GM12892 (cell line): ENCODE data around the gene PPP2R1B.

Source experiments
- DNase-seq: peaks from one replicate; pipeline ENCODE4 v3.0.0; 2011; ENCODE audit not compliant: insufficient read length
- FAIRE-seq: peaks from 2 replicates; lab custom pipeline; 2011; peaks lifted over from hg19 to GRCh38; lab: Jason Lieb, UNC
- POLR2A ChIP-seq: IDR thresholded peaks from 2 replicates; pipeline ENCODE4 v1.6.1; 2011; ENCODE audit warnings: low read depth, low read length, control low read depth
- POLR2AphosphoS5 ChIP-seq: IDR thresholded peaks from 2 replicates; pipeline ENCODE4 v1.6.1; 2011; ENCODE audit warnings: low read depth, low read length, control low read depth
- TAF1 ChIP-seq: IDR thresholded peaks from 2 replicates; pipeline ENCODE4 v1.6.1; 2011; ENCODE audit warnings: low read depth, mild to moderate bottlenecking, control low read depth, low read length, borderline replicate concordance

Gene PPP2R1B

GRCh38 chr11:111737444-111738210 lies 28.6 kb downstream of the PPP2R1B start:
- TF ChIP-seq TAF1 (no peak), POLR2AphosphoS5 (peak; percentile 50; the same call in 1 of the 2 replicates), POLR2A (no peak)
- DNase-seq: no peak
- FAIRE-seq: no peak

- DNase-seq (no peak), FAIRE-seq (no peak)
- TF ChIP-seq POLR2AphosphoS5 (no peak; the same call in 1 of the 2 replicates), POLR2A (no peak; the same call in 1 of the 2 replicates), TAF1 (no peak)
Observed at GRCh38 chr11:111736621-111737443, 29.4 kb downstream of the PPP2R1B start.

- no peak for FAIRE-seq
- DNase-seq: no peak
- no peak for TF ChIP-seq TAF1
- TF ChIP-seq POLR2A: no peak; the same call in 1 of the 2 replicates
- TF ChIP-seq POLR2AphosphoS5: 0 out of 2 replicates have a peak, but pooled peaks have one; percentile 9
Observed at GRCh38 chr11:111736181-111736590, 30.0 kb downstream of the PPP2R1B start.

- FAIRE-seq (no peak), DNase-seq (no peak)
Observed at GRCh38 chr11:111735262-111736116, 30.7 kb downstream of the PPP2R1B start.

GRCh38 chr11:111734954-111735261 lies 31.3 kb downstream of the PPP2R1B start:
- DNase-seq: no peak
- no peak for TF ChIP-seq TAF1
- TF ChIP-seq POLR2AphosphoS5: no peak
- no peak for TF ChIP-seq POLR2A
- no peak for FAIRE-seq

More at GRCh38 chr11:111735262-111736116, 30.7 kb downstream of the PPP2R1B start:
- TF ChIP-seq POLR2A (no peak), POLR2AphosphoS5 (no peak), TAF1 (no peak)

- DNase-seq (no peak), FAIRE-seq (no peak)
- no peak for TF ChIP-seq POLR2A
- TF ChIP-seq POLR2AphosphoS5: no peak
- TF ChIP-seq TAF1: no peak
Observed at GRCh38 chr11:111734101-111734953, 31.9 kb downstream of the PPP2R1B start.

GRCh38 chr11:111733611-111734088 lies 32.5 kb downstream of the PPP2R1B start:
- FAIRE-seq (no peak), DNase-seq (no peak)
- TF ChIP-seq POLR2A (no peak), POLR2AphosphoS5 (no peak), TAF1 (no peak)

GRCh38 chr11:111733016-111733415 lies 33.2 kb downstream of the PPP2R1B start:
- FAIRE-seq: no peak
- TF ChIP-seq TAF1 (no peak), POLR2AphosphoS5 (no peak), POLR2A (no peak)
- no peak for DNase-seq

GRCh38 chr11:111731821-111732220 lies 34.4 kb downstream of the PPP2R1B start:
- no peak for FAIRE-seq
- TF ChIP-seq TAF1 (no peak), POLR2AphosphoS5 (no peak), POLR2A (no peak)

GRCh38 chr11:111730871-111731591 lies 35.2 kb downstream of the PPP2R1B start:
- no peak for TF ChIP-seq POLR2AphosphoS5
- no peak for TF ChIP-seq POLR2A
- no peak for TF ChIP-seq TAF1
- DNase-seq (no peak), FAIRE-seq (no peak)

More at GRCh38 chr11:111731821-111732220, 34.4 kb downstream of the PPP2R1B start:
- DNase-seq: no peak
